Epithelial cell of esophagus (primary cell): ENCODE data around the gene SLC48A1.

Experiments
- DNase-seq: peaks from one replicate; pipeline ENCODE4 v3.0.0; 2010; ENCODE audit warnings: low read depth
- H3K4me3 ChIP-seq: 2 replicates; pipeline ENCODE4 v1.5.1; 2011; ENCODE audit warnings: mild to moderate bottlenecking, low read length, control low read depth
- TF ChIP-seq, protein P1 (sequence below): IDR thresholded peaks from 2 replicates; pipeline ENCODE4 v1.5.1; 2011; ENCODE audit warnings: low read depth, mild to moderate bottlenecking, low read length, control low read depth, inconsistent platforms; ENCODE audit not compliant: insufficient read depth; ENCODE audit errors: missing control alignments

The SLC48A1 gene

DNA sequence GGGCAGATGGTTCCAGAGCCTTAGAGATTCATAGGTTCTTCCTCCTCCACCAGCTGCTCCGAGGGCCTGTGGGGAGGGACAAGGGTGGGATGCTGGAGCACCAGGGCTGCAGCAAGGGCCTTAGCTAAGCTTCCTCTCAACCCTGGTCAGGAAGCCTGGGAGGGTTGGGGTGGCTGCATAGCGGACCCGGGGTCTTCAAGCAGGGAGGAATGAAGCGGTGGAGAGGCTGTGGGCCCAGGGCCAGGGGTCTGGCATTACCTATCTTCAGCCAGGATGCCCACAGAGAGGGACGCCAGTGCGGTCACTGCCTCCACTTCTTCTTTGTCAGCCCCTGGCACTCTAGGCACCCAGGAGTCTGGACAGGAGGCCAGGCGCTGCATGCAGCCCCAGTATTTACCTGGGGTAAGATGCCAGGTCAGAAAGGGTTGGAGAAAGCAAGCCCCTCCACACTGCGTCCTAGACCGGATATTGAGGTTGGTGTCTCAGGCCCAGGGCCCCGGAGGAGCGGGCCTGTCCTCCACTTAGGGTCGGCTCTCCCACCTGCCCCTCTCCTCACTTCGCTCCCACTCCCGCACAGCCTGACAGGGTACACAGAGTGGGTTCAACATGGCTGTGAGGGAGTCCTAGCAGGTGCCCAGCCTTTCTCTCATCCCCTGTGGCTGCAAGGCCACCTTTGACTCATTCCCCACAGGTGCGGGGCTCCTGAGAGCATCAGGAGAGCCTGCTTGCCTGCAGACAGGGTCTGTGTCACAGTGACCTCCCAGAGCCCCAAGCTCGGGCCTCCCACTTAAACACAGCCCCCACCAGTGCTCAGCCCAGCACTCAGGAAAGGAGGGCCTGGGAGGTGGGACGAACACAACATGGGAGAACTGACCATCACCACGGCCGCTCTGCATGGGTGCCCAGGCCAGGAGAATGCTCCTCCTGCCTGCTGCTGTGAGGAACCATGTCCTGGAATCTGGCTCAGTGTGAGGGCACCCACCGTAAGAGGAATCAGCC is 11.1 kb downstream of the SLC48A1 start:
- H3K4me3 ChIP-seq: no peak overlapping the region
- TF ChIP-seq, protein P1, sequence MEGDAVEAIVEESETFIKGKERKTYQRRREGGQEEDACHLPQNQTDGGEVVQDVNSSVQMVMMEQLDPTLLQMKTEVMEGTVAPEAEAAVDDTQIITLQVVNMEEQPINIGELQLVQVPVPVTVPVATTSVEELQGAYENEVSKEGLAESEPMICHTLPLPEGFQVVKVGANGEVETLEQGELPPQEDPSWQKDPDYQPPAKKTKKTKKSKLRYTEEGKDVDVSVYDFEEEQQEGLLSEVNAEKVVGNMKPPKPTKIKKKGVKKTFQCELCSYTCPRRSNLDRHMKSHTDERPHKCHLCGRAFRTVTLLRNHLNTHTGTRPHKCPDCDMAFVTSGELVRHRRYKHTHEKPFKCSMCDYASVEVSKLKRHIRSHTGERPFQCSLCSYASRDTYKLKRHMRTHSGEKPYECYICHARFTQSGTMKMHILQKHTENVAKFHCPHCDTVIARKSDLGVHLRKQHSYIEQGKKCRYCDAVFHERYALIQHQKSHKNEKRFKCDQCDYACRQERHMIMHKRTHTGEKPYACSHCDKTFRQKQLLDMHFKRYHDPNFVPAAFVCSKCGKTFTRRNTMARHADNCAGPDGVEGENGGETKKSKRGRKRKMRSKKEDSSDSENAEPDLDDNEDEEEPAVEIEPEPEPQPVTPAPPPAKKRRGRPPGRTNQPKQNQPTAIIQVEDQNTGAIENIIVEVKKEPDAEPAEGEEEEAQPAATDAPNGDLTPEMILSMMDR: no peak

DNA sequence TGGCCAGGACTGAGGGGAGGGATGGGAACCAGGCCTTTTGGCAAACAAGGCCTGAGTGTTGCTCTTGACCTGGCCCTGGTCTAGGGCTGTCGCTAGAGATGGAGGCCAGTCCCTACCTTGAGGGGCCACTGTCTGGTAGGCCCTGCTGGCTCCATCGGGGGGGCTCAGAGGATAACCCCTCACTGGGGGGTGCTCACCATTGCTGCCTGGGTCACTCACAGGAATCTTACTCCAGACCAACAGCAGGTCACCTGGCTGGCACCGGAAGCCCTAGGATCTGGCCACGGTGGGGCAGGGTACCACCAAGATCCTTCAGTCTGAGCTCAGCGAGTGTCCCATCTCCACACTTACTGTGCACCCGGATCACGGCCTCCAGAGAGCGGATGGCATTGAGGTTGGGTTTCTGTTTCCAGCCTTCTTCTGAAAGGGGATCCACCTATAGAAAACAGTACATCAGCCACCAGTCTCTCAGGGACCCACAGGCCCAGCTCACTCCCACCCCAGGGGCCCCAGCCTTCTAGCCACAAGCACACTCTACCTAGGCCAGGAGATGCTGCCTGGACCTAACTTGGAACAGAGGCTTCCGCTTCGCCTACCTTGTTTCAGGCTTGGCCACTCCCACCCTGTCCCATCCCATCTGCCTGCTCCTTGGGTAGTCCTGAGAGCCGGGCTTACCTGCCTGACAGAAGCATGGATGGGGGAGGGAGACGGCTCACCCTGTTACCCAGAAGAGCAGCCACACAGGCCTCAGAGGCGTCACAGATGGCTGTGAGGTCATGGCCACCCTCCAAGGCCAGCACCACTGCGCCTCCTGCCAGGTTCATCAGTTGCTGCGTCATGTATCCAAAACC is 12.2 kb downstream of the SLC48A1 start:
- H3K4me3 ChIP-seq: no peak overlapping the region
- TF ChIP-seq, protein P1: no peak
- DNase-seq: no peak

More for the DNA sequence above, 11.1 kb downstream of the SLC48A1 start:
- no peak for DNase-seq

DNA sequence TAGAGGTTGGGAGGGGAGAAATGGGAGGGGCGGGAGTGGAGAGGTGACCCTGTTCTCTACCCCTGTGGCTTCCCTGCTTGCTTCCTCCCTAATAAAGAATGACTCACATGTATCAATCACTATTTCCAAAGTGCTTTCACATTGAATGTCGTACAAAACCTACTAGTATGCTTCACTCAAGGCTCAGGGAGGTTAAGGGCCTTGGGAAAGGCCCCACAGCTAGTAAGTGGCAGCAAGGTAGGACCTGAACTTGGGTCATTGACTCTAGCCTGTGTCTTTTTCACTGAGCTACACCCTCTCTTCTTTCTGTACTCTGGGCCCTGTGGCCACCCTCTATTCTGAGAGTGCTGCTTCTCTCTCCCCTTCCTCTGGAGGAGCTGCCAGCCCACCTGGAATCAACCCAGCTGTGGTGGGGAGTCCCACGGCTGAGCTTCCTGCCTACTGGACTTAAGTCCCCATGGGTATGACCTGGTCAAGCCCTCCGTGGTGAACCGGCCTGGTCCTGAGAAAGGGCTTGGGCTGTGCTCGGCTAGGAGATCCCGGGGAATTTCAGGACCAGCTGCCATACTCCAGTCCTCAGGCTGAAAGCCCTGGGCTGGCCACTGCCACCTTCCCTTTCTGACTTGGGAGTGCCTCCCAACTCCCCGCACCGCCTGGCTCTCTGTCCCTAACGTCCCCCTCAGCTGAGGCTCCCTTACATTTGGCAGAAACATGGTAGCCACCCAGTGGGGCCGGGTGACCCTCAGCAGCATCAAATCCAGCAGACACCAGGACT is 13.0 kb downstream of the SLC48A1 start:
- DNase-seq: no peak
- TF ChIP-seq, protein P1: no peak
- no peak overlapping the region for H3K4me3 ChIP-seq

DNA sequence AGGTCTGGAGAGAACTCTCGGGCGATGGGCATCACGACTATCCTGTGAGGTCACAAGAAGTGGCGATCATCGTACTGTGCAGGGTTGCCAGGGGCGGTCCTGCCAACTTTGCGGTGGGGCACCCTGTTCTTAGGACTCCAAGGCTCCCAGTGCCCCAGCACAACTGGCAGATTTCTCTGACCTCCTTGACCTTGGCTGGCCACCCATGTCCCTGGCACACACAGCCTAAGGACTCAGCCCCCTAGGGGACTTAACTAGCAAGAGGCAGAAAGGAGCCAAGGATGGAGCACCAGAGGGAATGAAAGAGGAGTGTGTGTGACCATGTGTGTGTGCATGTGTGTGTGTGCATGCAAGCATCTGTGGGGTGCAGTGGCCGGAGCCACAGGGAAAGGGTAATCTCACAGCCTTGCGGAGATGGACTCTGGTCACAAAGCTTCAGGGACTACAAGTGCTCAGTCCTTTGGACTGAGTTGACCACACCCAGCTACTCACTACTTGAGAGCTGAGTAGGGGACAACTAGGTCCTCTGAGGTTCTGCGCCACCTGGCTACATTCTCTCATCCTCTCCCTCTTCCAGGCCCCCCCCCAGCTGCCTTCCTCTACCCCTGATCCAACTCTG is 13.7 kb downstream of the SLC48A1 start:
- H3K4me3 ChIP-seq: no peak overlapping the region
- TF ChIP-seq, protein P1: no peak
- no peak for DNase-seq

DNA sequence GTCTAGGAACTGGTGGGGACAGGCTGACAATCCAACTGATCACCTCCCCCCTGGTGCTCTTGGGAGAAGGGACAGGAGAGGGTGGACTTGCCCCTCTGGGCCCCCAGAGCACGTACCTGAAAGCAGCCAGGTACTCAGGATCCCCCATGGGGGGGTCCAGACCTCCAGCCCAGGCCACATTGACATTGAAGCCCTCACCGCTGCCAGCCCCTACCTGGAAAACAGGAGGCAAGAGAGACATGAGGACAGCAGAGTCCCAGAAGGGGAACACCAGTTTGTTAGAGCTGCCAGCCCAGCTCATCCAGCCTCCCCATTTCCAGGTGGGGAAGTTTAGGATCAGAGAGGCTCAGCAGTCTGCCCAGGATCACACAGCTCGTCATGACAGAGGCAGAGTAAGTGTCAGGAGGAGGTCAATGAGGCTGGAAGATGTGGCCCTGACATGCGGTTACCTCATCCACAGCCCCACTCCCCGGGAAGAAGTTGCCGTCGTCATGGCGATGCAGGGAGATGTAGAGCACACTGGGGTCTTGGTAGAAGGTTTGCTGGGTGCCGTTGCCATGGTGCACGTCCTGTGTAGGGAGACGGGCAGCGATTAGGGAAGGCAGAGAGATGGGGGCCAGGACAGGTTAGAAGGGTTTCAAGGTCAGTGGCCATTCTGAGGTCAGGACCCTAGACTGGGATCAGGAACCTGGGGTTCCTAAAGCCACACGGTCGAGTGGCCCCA is 14.7 kb downstream of the SLC48A1 start:
- TF ChIP-seq, protein P1: no peak
- H3K4me3 ChIP-seq: no peak overlapping the region
- DNase-seq: no peak

DNA sequence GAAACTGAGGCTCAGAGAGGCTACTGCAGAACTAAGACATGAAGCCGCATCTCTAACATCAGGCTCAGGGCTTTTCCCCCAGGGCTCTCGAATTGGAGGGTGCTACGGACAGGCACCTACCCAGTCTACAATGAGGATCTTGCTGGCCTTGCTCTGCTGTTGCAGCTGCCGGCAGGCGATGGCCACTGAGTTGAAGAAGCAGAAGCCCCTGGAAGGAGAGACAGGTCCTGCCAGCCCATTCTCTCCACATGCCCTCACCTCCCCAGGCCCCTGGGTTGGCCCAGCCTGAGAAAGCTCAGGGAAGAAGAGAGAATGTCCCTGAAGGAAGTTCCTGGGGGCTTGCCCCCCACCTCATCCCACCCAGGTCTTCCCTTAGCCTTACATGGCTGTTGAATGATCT is 16.1 kb downstream of the SLC48A1 start:
- no peak overlapping the region for H3K4me3 ChIP-seq
- no peak for DNase-seq
- TF ChIP-seq, protein P1: no peak
